Inflammatory macrophage treated with lipopolysaccharide for 4 hours (primary cell): ENCODE measurements around the gene LRRN2.
A peak's percentile ranks its signal among the peaks of the same experiment; 100 is the strongest.

Experiments
- DNase-seq: peaks from one replicate; pipeline ENCODE4 v3.0.0-alpha.2; 2020

The LRRN2 gene

GRCh38 chr1:204626381-204626780 is 59.2 kb downstream of the LRRN2 start:
- peak; percentile 5 for DNase-seq

GRCh38 chr1:204624631-204625216 is 60.8 kb downstream of the LRRN2 start:
- no peak for DNase-seq

- DNase-seq: no peak
These were observed 61.6 kb downstream of the LRRN2 start for GRCh38 chr1:204623894-204624361.

GRCh38 chr1:204623365-204623893 is 62.1 kb downstream of the LRRN2 start:
- peak; percentile 42 for DNase-seq

GRCh38 chr1:204621996-204622395 is 63.5 kb downstream of the LRRN2 start:
- DNase-seq: no peak

GRCh38 chr1:204621396-204621795 is 64.1 kb downstream of the LRRN2 start:
- DNase-seq: peak; percentile 6

GRCh38 chr1:204619721-204620120 is 65.8 kb downstream of the LRRN2 start:
- no peak for DNase-seq

GRCh38 chr1:204618148-204618760 is 67.3 kb downstream of the LRRN2 start:
- no peak for DNase-seq

GRCh38 chr1:204617256-204618147 is 68.0 kb downstream of the LRRN2 start:
- no peak for DNase-seq

GRCh38 chr1:204616641-204617040 is 68.9 kb downstream of the LRRN2 start:
- no peak for DNase-seq

GRCh38 chr1:204615881-204616280 is 69.7 kb downstream of the LRRN2 start:
- no peak for DNase-seq

GRCh38 chr1:204613636-204614035 is 71.9 kb downstream of the LRRN2 start:
- no peak for DNase-seq

- no peak for DNase-seq
These were observed 73.2 kb downstream of the LRRN2 start for GRCh38 chr1:204612326-204612725.

- DNase-seq: no peak
These were observed 74.5 kb downstream of the LRRN2 start for GRCh38 chr1:204611036-204611435.

- DNase-seq: no peak
These were observed 77.6 kb downstream of the LRRN2 start for GRCh38 chr1:204607910-204608309.

- no peak for DNase-seq
These were observed 79.7 kb downstream of the LRRN2 start for GRCh38 chr1:204605791-204606190.

- no peak for DNase-seq
These were observed 82.5 kb downstream of the LRRN2 start for GRCh38 chr1:204602871-204603542.

- no peak for DNase-seq
These were observed 83.4 kb downstream of the LRRN2 start for GRCh38 chr1:204602111-204602579.

- DNase-seq: no peak
These were observed 84.6 kb downstream of the LRRN2 start for GRCh38 chr1:204600968-204601367.

- DNase-seq: no peak
These were observed 85.3 kb downstream of the LRRN2 start for GRCh38 chr1:204600203-204600602.

GRCh38 chr1:204599596-204599995 is 85.9 kb downstream of the LRRN2 start:
- DNase-seq: no peak

- DNase-seq: no peak
These were observed 86.4 kb downstream of the LRRN2 start for GRCh38 chr1:204599098-204599497.
